ENCODE results near the gene CDK16.

Gene CDK16

DNA sequence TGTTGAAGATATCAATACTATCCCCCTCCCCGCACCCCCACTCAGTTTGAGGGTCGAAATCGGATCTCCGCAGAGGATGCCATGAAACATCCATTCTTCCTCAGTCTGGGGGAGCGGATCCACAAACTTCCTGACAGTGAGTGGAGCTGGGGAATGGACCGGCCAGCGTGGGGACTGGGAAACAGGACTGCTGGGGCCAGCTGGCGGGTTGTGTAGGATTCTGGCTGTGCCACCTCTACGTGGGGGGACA, 8.8 kb downstream of the CDK16 start:
- no peak overlapping the region for H3K4me3 ChIP-seq (ENCODE audit: low read depth, low read length)
- TF ChIP-seq, protein P1, sequence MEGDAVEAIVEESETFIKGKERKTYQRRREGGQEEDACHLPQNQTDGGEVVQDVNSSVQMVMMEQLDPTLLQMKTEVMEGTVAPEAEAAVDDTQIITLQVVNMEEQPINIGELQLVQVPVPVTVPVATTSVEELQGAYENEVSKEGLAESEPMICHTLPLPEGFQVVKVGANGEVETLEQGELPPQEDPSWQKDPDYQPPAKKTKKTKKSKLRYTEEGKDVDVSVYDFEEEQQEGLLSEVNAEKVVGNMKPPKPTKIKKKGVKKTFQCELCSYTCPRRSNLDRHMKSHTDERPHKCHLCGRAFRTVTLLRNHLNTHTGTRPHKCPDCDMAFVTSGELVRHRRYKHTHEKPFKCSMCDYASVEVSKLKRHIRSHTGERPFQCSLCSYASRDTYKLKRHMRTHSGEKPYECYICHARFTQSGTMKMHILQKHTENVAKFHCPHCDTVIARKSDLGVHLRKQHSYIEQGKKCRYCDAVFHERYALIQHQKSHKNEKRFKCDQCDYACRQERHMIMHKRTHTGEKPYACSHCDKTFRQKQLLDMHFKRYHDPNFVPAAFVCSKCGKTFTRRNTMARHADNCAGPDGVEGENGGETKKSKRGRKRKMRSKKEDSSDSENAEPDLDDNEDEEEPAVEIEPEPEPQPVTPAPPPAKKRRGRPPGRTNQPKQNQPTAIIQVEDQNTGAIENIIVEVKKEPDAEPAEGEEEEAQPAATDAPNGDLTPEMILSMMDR (IDR thresholded peaks at IDR 0.05; ENCODE audit: borderline replicate concordance, insufficient read depth, low read depth, low read length) = no peak

DNA sequence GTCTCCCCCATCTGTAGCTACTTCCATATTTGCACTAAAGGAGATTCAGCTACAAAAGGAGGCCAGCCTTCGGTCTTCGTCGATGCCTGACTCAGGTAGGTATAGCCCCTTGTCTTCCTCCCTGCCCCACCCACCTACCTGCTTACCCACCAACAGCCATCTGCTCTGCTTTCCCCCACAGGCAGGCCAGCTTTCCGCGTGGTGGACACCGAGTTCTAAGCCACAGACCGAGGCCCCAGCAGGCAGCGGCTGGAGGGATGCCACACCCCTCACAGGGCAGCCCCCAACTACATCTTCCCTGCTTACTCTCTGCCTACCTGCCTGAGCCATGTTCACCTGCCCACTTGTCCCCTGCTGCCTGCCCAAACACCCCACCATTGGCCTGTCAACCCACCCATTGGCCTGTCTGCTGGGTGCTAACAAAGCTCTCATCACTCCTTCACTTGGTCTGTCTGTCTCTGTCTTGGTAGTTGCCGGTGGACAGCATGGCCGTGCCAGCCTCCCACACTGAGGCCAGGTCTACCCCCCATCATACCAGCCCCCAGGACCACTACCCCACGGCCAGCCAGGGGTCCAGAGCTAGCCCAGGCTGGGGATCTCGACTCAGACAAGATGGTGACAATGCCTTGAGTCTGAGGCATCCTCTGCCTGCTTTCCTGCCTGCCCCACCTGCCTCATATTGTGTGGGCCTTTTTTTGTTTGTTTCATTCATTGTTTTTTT, 10.2 kb downstream of the CDK16 start:
- TF ChIP-seq, protein P1 (IDR thresholded peaks at IDR 0.05; ENCODE audit: borderline replicate concordance, insufficient read depth, low read depth, low read length) = no peak
- no peak overlapping the region for H3K4me3 ChIP-seq (ENCODE audit: low read depth, low read length)

- H3K4me3 ChIP-seq (ENCODE audit: low read depth, low read length) = no peak overlapping the region
- TF ChIP-seq, protein P1 (IDR thresholded peaks at IDR 0.05; ENCODE audit: borderline replicate concordance, insufficient read depth, low read depth, low read length) = no peak
Measured at GRCh38 chrX:47229427-47229826, 10.9 kb downstream of the CDK16 start.

DNA sequence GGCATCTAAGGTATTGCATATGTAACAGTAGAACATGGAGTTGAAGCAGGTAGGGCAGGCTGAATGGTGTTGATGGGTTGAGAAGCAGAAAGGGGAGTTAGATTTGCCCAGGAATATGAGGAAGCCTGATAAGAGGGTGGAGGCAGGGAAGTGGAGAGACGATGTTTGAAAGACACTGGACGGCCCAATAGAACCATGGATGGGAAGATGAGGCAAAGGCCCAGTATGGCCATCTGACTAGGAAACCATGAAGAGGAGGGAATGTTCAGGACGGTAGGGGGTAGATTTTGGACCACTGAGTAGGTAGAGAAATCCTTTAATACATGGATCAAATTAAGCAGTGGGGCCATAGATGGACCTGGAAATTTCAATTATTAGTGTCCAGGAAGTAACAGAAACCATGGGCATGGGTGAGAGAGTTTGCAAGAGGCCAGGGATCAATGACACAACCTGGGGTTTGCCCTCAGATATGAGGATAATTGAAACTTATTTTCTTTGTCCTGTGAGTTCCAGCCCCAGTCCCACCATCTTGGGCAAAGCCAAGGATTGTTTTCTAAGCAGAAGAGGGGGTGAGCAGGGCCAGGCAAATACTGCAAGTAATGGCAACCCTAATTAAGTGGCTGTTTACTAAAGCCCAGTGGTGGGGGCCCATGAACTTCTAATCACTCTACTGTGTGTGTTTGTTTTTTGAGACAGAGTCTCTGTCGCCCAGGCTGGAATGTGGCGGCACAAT, 11.8 kb downstream of the CDK16 start:
- no peak overlapping the region for H3K4me3 ChIP-seq (ENCODE audit: low read depth, low read length)
- TF ChIP-seq, protein P1 (IDR thresholded peaks at IDR 0.05; ENCODE audit: borderline replicate concordance, insufficient read depth, low read depth, low read length) = no peak

GRCh38 chrX:47231167-47231566, 12.7 kb downstream of the CDK16 start:
- H3K4me3 ChIP-seq (ENCODE audit: low read depth, low read length) = no peak overlapping the region
- TF ChIP-seq, protein P1 (IDR thresholded peaks at IDR 0.05; ENCODE audit: borderline replicate concordance, insufficient read depth, low read depth, low read length) = no peak

DNA sequence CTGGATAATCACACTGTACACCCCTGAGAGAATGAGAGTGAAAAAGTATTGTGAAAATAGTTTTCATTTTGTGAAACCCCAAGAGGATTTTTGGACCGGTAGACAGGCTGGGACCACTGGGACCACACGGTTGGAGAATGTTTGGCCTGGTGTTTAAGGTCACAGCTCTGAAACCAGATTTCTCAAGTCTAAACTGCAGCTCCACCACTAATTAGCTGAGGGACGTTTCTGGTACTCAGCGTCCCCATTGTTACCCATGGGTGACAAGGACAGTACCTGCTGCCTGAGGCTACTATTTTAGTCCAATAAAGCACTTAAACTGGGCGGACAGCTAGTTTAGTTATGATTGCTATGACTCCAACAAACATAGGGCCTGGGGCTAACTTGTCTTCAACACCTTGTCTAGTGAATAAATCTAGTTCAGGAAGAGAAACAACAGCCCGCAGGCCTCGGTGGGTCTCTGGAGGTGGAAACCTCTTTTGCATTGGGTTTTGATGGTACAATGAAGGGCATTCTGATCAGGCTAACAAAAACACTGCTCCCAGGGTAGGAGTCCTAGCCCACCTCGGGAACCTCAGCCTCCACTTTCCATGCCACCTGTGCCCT, 13.8 kb downstream of the CDK16 start:
- TF ChIP-seq, protein P1 (IDR thresholded peaks at IDR 0.05; ENCODE audit: borderline replicate concordance, insufficient read depth, low read depth, low read length) = no peak
- H3K4me3 ChIP-seq (ENCODE audit: low read depth, low read length) = peak overlapping the region; percentile 72
